Stomach (tissue), 4 donors: ENCODE results near the gene KIAA1217.

Experiments used
- CTCF ChIP-seq, 7 experiments: fragments of 450-650 bp in 4 of 7; fragments of 200-600 bp in 3 of 7; sonication (generic) in 3 of 7; IDR thresholded peaks; one replicate each; pipeline ENCODE4 v1.5.1; 2016 to 2019; ENCODE audit warnings: antibody characterized with exemption in 7 of 7, control low read depth in 2 of 7, mild to moderate bottlenecking in 1 of 7
- EP300 ChIP-seq: sonication (generic); formaldehyde crosslinking; IDR thresholded peaks from one replicate; pipeline ENCODE4 v1.6.1; 2017; ENCODE audit warnings: antibody characterized with exemption
- POLR2AphosphoS5 ChIP-seq, 3 donors: sonication (generic); formaldehyde crosslinking; IDR thresholded peaks; one replicate each; pipeline ENCODE4 v1.6.1; 2016; ENCODE audit warnings: antibody characterized with exemption in 3 of 3

- TF ChIP-seq CTCF (IDR thresholded peaks at IDR 0.05), result no peak
- TF ChIP-seq POLR2AphosphoS5 (IDR thresholded peaks at IDR 0.05), result no peak
- TF ChIP-seq EP300, result no peak
These were observed 181.3 kb downstream of the KIAA1217 start for GRCh38 chr10:24390146-24390700.
